Measurements from ENCODE around the gene DCLK1. TPM values are rescaled to one million over a fixed set of nuclear protein-coding genes. Genes with fewer than 3 reads are reported as not detected.

Gene DCLK1
- total RNA-seq, 4 donors from 2014 or later: 11.7 to 51.4 (median 15.8) TPM

DNA sequence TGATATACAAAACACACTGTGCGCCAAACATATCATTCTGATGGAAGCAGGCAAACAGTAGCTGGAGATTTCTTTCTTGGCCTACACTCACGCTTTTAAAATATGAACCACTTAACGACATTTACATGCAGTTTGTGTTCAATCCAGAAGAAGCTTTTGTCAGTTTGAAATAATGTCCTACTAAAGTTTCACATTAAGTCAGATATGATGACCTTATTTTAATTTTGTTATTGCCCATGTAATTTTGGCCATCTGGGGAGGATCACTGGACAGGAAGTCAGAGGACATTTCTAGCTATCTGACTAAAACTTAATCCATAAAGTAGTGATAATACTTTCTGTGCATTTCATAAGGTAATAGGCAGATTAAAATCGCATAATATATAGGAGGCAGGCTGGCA lies 98.1 kb downstream of the DCLK1 start:
- Histone ChIP-seq H3K4me1 (no peaks in the 10 kb centered on the region), H3K36me3 (no peaks in the 10 kb centered on the region), H3K27me3 (no peaks in the 10 kb centered on the region), H3K4me3 (no peak overlapping the region), H3K27ac (no peak overlapping the region), H3K9me3 (no peaks in the 10 kb centered on the region)
- DNase-seq (ENCODE audit: low spot score in 2 of 2): no peak
- TF ChIP-seq EP300 (IDR thresholded peaks at IDR 0.05) (no peak), POLR2A (IDR thresholded peaks at IDR 0.05) (no peak), CTCF (IDR thresholded peaks at IDR 0.05) (no peak), POLR2AphosphoS5 (IDR thresholded peaks at IDR 0.05) (no peak)
- WGBS: 83% methylated on average over 4 of the region's 4 CpGs

- no peak overlapping the region for H3K27ac ChIP-seq
- H3K27me3 ChIP-seq: no peaks in the 10 kb centered on the region
- no peak for DNase-seq (ENCODE audit: low spot score in 2 of 2)
- H3K36me3 ChIP-seq: no peaks in the 10 kb centered on the region
- no peaks in the 10 kb centered on the region for H3K9me3 ChIP-seq
- no peak overlapping the region for H3K4me3 ChIP-seq
- no peaks in the 10 kb centered on the region for H3K4me1 ChIP-seq
- TF ChIP-seq EP300 (IDR thresholded peaks at IDR 0.05) (no peak), CTCF (IDR thresholded peaks at IDR 0.05) (no peak), POLR2A (IDR thresholded peaks at IDR 0.05) (no peak), POLR2AphosphoS5 (IDR thresholded peaks at IDR 0.05) (no peak)
- 57% methylated on average over 8 of the region's 8 CpGs for WGBS
Observed at GRCh38 chr13:36031490-36031889, 99.7 kb downstream of the DCLK1 start.

- Histone ChIP-seq H3K36me3 (no peaks in the 10 kb centered on the region), H3K27ac (no peak overlapping the region), H3K4me3 (no peak overlapping the region), H3K9me3 (no peaks in the 10 kb centered on the region), H3K27me3 (no peaks in the 10 kb centered on the region), H3K4me1 (no peaks in the 10 kb centered on the region)
- WGBS: 46% methylated on average over 8 of the region's 8 CpGs
- no peak for DNase-seq (ENCODE audit: low spot score in 2 of 2)
- TF ChIP-seq POLR2AphosphoS5 (IDR thresholded peaks at IDR 0.05): no peak
- no peak for TF ChIP-seq EP300 (IDR thresholded peaks at IDR 0.05)
- TF ChIP-seq CTCF (IDR thresholded peaks at IDR 0.05): no peak
- TF ChIP-seq POLR2A (IDR thresholded peaks at IDR 0.05): no peak
Observed at GRCh38 chr13:36030670-36031331, 100.4 kb downstream of the DCLK1 start.

GRCh38 chr13:36029166-36029565 lies 102.0 kb downstream of the DCLK1 start:
- no peak for DNase-seq (ENCODE audit: low spot score in 2 of 2)
- no peak for TF ChIP-seq POLR2A (IDR thresholded peaks at IDR 0.05)
- no peak for TF ChIP-seq EP300 (IDR thresholded peaks at IDR 0.05)
- TF ChIP-seq CTCF (IDR thresholded peaks at IDR 0.05): no peak
- no peak for TF ChIP-seq POLR2AphosphoS5 (IDR thresholded peaks at IDR 0.05)
- H3K4me3 ChIP-seq: no peak overlapping the region
- no peaks in the 10 kb centered on the region for H3K27me3 ChIP-seq
- no peaks in the 10 kb centered on the region for H3K36me3 ChIP-seq
- WGBS: 87% methylated on average over 6 of the region's 6 CpGs
- no peaks in the 10 kb centered on the region for H3K9me3 ChIP-seq
- no peaks in the 10 kb centered on the region for H3K4me1 ChIP-seq
- H3K27ac ChIP-seq: no peak overlapping the region

DNA sequence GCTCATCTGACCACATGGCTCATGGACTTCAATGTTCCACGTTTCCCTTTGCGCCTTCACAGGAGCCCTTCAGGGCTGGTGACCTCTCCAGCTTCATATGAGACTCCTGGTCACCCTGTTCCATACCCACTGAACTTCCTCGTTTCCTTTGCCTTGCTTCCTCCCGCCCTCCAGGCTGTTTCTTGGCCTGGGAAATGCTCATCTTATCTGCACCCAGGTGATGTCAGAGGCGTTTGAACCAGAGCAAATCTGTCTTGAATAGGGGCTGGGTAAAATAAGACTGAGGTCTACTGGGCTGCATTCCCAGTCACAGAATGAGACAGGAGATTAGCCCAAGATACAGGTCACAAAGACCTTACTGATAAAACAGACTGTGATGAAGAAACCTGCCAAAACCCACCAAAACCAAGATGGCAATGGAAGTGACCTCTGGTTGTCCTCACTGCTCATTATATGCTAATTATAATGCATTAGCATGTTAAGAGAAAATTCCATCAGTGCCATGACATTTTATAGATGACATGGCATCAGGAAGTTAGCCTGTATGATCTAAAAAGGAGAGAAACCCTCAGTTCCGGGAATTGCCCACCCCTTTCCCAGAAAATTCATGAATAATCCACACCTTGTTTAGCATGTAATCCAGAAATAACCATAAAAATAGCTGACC lies 102.7 kb downstream of the DCLK1 start:
- Histone ChIP-seq H3K27ac (no peak overlapping the region), H3K36me3 (no peaks in the 10 kb centered on the region), H3K27me3 (no peaks in the 10 kb centered on the region), H3K4me1 (no peaks in the 10 kb centered on the region), H3K9me3 (no peaks in the 10 kb centered on the region), H3K4me3 (no peak overlapping the region)
- TF ChIP-seq EP300 (IDR thresholded peaks at IDR 0.05): no peak
- no peak for TF ChIP-seq POLR2A (IDR thresholded peaks at IDR 0.05)
- TF ChIP-seq CTCF (IDR thresholded peaks at IDR 0.05): no peak
- no peak for TF ChIP-seq POLR2AphosphoS5 (IDR thresholded peaks at IDR 0.05)
- 74% methylated on average over 6 of the region's 6 CpGs for WGBS
- DNase-seq (ENCODE audit: low spot score in 2 of 2): no peak

Data from suprapubic skin (tissue), 4 donors.